ENCODE results near the gene COPA.

The COPA gene

DNA sequence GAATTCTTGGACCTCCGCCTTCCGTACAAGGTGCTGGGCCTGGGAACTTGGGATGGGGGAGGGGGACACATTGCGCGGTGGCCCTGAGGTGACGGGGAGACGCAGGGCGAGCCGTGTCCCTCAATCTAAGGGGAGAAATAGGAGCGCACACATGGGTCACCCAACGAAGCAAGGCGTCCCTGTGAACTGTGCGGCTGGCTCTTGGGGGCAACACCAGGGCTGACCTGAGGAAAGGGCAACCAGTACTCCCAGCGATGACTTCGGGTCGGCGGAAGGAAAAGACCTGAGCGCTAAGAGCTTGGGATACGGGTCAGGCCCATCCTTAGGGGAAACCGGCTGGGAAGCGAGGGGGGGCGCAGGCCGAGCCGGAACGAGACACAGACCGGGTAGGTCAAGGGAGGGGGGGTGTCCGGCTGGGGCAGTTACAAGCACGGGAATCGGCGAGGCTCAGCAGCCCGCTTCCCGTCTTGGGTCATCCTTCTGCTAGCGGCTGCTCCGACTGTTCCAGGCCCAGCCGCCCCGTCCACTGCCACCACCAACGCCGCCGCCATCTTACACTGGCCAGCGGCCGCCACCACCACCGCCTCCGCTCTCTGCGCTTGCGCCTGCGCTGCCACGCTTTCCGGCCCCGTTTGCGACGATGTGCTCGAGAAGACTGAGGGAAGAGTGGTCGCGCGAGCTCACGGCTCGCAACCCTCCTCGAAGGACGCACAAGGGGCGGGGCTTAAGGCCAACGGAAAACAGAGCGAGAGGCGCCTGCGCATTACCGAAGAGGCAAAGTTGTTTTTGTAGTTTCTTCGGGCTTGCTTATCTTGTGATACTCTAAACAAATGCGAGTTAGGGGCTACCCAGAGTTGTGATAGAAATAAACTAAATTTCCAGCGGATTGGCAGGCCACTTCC lies 80.9 kb downstream of the COPA start, which contains the start of gene DCAF8:
Gene DCAF8, minus strand, starts transcription at position 657 of the 902 bp plus-strand sequence. CDS start 18,541 bp downstream, outside the sequence.
- DNase-seq, result peak; percentile 97 to 98

- DNase-seq, result peak; percentile 67 to 72
Observed at GRCh38 chr1:160261556-160261892, 81.5 kb downstream of the COPA start.

DNA sequence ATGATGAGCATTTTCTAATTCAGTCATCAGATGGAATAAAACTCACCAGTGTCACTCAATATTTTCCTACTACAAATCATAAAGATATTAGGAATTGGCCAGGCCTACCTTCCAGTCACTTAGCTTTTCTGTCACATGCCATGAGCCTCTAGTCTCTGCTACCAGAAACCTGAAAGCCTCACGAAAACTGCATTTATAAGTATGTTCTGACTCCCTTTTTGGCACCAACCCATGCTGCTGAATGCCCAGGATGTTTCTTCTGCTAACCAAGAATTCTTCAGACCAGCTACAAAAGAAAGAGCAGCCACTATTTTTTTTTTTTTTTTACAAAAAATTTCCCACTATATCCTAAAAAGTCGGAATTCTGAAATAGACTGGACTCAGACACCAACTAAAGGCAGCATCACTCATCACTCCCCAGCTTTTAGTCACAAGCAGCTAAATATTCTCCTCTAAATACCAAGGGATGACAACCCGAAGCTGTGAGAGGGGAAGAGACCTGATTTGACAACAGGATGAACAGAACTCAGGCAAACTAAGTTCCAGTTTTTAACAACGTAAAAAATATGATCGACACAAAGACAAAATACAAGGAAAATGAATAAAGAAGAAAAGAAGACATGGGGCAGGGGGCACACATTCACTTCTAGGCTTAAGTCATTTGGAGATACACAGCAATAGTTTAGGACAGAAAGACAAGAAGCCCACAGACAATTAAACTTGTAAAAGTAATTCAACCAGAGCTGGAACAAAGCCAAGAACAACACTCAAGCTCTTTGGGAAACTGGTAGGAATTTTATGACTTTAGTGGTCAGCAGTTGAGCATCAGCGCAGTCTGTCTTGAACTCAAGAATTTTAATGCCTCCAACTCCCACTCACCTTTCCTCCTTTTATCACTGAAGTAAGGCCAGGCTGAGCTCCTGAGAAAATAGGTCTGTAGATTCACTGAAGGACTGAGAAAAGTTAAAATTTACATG lies 82.4 kb downstream of the COPA start:
- DNase-seq, result no peak

- no peak for DNase-seq
Observed at GRCh38 chr1:160258177-160258798, 84.8 kb downstream of the COPA start.

GRCh38 chr1:160257411-160258015 lies 85.5 kb downstream of the COPA start:
- no peak for DNase-seq

- no peak for DNase-seq
Observed at GRCh38 chr1:160256396-160257046, 86.5 kb downstream of the COPA start.

DNA sequence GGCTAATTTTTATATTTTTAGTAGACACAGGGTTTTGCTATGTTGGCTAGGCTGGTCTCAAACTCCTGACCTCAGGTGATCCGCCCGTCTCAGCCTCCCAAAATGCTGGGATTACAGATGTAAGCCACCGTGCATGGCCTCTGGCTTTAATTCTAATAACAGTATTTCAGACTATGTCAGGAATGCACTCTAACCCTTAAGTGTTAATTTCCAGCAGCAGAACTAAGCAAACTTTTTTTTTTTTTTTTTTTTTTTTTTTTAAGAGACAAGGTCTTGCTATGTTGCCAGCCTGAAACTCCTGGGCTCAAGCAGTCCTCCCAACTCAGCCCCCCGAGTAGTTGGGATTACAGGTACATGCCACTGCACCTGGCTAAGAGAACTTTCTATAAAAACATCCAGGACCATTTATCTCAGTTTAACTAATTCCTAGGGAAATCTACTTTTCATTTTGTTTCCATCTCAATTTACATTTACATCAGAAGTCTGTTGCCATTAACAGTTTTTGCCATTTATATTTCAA lies 87.2 kb downstream of the COPA start:
- DNase-seq, result no peak

GRCh38 chr1:160251687-160252526 lies 91.1 kb downstream of the COPA start:
- DNase-seq, result peak; percentile 57 to 62

GRCh38 chr1:160251011-160251410 lies 92.0 kb downstream of the COPA start:
- no peak for DNase-seq

GRCh38 chr1:160247053-160247452 lies 96.0 kb downstream of the COPA start:
- DNase-seq, result no peak

DNA sequence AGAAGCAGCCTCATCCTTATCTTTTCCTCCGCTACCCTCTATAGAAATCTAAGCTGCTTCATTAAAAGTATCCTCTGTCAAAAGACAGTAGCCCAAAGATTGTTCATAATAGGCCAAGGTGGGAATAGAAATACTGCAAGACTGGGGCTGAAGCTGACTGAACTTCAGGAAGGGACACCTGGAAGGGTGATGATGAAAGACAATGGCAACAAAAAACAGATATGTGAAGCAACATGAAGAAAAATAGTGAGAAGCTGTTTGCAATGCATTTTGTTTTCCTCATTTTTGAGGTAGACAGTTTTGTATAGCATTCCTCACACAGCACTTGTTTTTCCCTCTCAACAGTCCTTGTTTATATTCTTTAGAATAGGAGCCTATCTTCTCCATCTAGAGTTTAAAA lies 97.6 kb downstream of the COPA start:
- DNase-seq, result no peak

DNA sequence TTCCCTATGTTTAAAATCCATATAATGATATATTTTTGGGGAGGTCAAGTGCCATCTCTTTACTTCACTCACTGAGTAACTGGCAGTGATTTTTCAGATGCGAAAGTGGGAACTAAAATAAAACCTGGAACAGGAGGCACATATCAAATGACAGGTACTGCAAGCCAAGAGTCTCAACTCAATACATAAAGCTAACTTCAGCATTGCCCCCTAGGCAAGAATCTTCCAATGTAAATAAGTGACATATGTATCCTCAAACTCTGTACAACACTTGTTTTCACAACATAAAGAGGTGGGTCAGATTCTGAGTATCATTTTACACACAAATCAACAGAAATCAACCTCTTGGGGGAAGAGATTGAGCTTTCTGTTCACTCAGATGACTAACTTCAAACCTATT lies 98.8 kb downstream of the COPA start:
- no peak for DNase-seq

- no peak for DNase-seq
Observed at GRCh38 chr1:160243767-160244166, 99.3 kb downstream of the COPA start.

GRCh38 chr1:160239582-160240299 lies 103.3 kb downstream of the COPA start:
- no peak for DNase-seq
